ENCODE results near the gene ZDHHC14. TPM values are rescaled to one million over a fixed set of nuclear protein-coding genes. Genes with fewer than 3 reads are reported as not detected.

Gene ZDHHC14
- total and polyA plus RNA-seq, 2 of the 8 experiments (the other 6 are each of a cell fraction or from before 2014, with no cell fraction given) = 2.9 to 5.3 TPM

- peaks cover 0 to 3% of the 10 kb centered on the region in 2 experiments; a peak in 1 of 4 replicates for H3K9me3 ChIP-seq (ENCODE audit: insufficient read depth in 2 of 2, low read depth in 1 of 2, low read length in 1 of 2)
- H3K27ac ChIP-seq (ENCODE audit: low read depth, low read length) = no peak overlapping the region
- no peak overlapping the region for H2AFZ ChIP-seq (ENCODE audit: low read length)
- no peak overlapping the region for H2BK15ac ChIP-seq (ENCODE audit: low read length)
- 88% methylated on average over 21 of the region's 21 CpGs; no CpG with 5 or more reads in 1 of the 2 experiments for WGBS, 2 experiments (ENCODE audit: extremely low coverage in 1 of 2, insufficient coverage in 1 of 2, insufficient read length in 1 of 2, insufficient replicate concordance in 2 of 2, low coverage in 1 of 2, low lambda C conversion rate in 2 of 2, missing lambda C conversion rate in 1 of 2)
- no peak overlapping the region for H3K23ac ChIP-seq (ENCODE audit: insufficient read length)
- H4K91ac ChIP-seq (replicated peaks; ENCODE audit: insufficient read length, low read length) = peak overlapping the region; percentile 3
- no peak overlapping the region for H2BK20ac ChIP-seq (ENCODE audit: low read length)
- no peaks in the 10 kb centered on the region for H3K79me2 ChIP-seq (ENCODE audit: control insufficient read depth in 1 of 2, insufficient read depth in 2 of 2, low read length in 2 of 2)
- H2AK5ac ChIP-seq (ENCODE audit: low read depth, low read length) = no peak overlapping the region
- no peak overlapping the region for H3K18ac ChIP-seq (ENCODE audit: extremely low read depth, low read length)
- no peak overlapping the region for H3K9ac ChIP-seq (replicated peaks in 1 of 4; ENCODE audit: extremely low read depth in 1 of 4, low read depth in 3 of 4, low read length in 3 of 4)
- no peak overlapping the region for H3K14ac ChIP-seq (ENCODE audit: insufficient read length)
- ChIA-PET CTCF (ENCODE audit: partially characterized antibody) (interaction anchor here (0.6 to 1.8 kb wide), 8 partner anchors 9 to 125 kb away, joined by 3 to 5 read pairs (median 3); no protein-coding TSS in a partner anchor), POLR2A (ENCODE audit: partially characterized antibody) (interaction anchor here (1.4 to 2.0 kb wide), 4 partner anchors 9 to 15 kb away, joined by 3 to 7 read pairs (median 5); no protein-coding TSS in a partner anchor)
- FAIRE-seq (no peak), DNase-seq (ENCODE audit: low read depth in 1 of 2, low spot score in 2 of 2) (no peak)
- no peak overlapping the region for H3K4me2 ChIP-seq (ENCODE audit: insufficient read depth in 1 of 2, low read depth in 2 of 2, low read length in 2 of 2)
- H2BK120ac ChIP-seq (replicated peaks; ENCODE audit: low read depth, low read length) = no peak overlapping the region
- no peaks in the 10 kb centered on the region for H3K27me3 ChIP-seq (replicated peaks in 1 of 4; ENCODE audit: control insufficient read depth in 3 of 4, extremely low read depth in 1 of 4, insufficient read depth in 3 of 4, low read length in 3 of 4)
- no peak overlapping the region for H4K5ac ChIP-seq (ENCODE audit: insufficient read length, low read depth, low read length)
- no peaks in the 10 kb centered on the region for H4K20me1 ChIP-seq (replicated peaks in 1 of 2; ENCODE audit: control insufficient read depth in 1 of 2, insufficient read depth in 2 of 2, low read length in 2 of 2)
- H3K23me2 ChIP-seq (ENCODE audit: low read depth, low read length) = no peaks in the 10 kb centered on the region
- peaks cover 0 to 4% (median 0%) of the 10 kb centered on the region in 4 experiments; a peak in 1 of 8 replicates for H3K36me3 ChIP-seq (ENCODE audit: control insufficient read depth in 2 of 4, insufficient read depth in 4 of 4, low read length in 3 of 4)
- no peak overlapping the region for H3K4ac ChIP-seq (replicated peaks; ENCODE audit: insufficient read length, low read depth, low read length)
- H3K4me1 ChIP-seq (replicated peaks in 1 of 4; ENCODE audit: control insufficient read depth in 3 of 4, insufficient read depth in 4 of 4, low read length in 3 of 4) = peaks cover 0 to 4% (median 0%) of the 10 kb centered on the region in 4 experiments; a peak in 3 of 7 replicates
- no peak overlapping the region; the same call in 1 of the 2 replicates for H2BK12ac ChIP-seq (ENCODE audit: low read depth, low read length)
- H3K79me1 ChIP-seq (ENCODE audit: low read depth, low read length) = no peaks in the 10 kb centered on the region
- no peak overlapping the region for H3K56ac ChIP-seq (replicated peaks; ENCODE audit: insufficient read length, low read depth, low read length)
- no peak overlapping the region for H2BK5ac ChIP-seq (ENCODE audit: low read depth, low read length)
- peak overlapping the region; percentile 75 for H4K8ac ChIP-seq (ENCODE audit: extremely low read depth, insufficient read depth, low read length)
- H3K4me3 ChIP-seq (ENCODE audit: extremely low read depth in 1 of 4, insufficient read depth in 2 of 4, low read depth in 3 of 4, low read length in 4 of 4) = no peak overlapping the region
- TF ChIP-seq CHD2 (IDR thresholded peaks at IDR 0.05; ENCODE audit: low read length) (no peak), ATF2 (IDR thresholded peaks at IDR 0.05; ENCODE audit: low read length) (no peak), CBX8 (IDR thresholded peaks at IDR 0.05; ENCODE audit: borderline replicate concordance, low read depth, low read length) (no peak), BCL11A (IDR thresholded peaks at IDR 0.05; ENCODE audit: low read depth in 2 of 2, low read length in 2 of 2) (no peak), RBBP5 (IDR thresholded peaks at IDR 0.05; ENCODE audit: borderline replicate concordance, low read depth, low read length) (no peak), RAD21 (IDR thresholded peaks at IDR 0.05 in 1 of 2, conservative IDR thresholded peaks at IDR 0.05 in 1 of 2; ENCODE audit: low read depth in 2 of 2, low read length in 2 of 2) (no peak), POLR2A (IDR thresholded peaks at IDR 0.05; ENCODE audit: control extremely low read depth in 1 of 2, low read depth in 2 of 2, low read length in 2 of 2) (no peak), SIN3A (conservative IDR thresholded peaks at IDR 0.05 in 1 of 2, IDR thresholded peaks at IDR 0.05 in 1 of 2; ENCODE audit: low read depth in 1 of 2, low read length in 2 of 2) (no peak), CEBPB (IDR thresholded peaks at IDR 0.05; ENCODE audit: low read depth, low read length) (no peak), TBP (IDR thresholded peaks at IDR 0.05; ENCODE audit: low read depth, low read length) (no peak), SP4 (IDR thresholded peaks at IDR 0.05; ENCODE audit: low read length) (no peak)
These were observed 161.6 kb downstream of the ZDHHC14 start for GRCh38 chr6:157542414-157543160.
